Cardiac fibroblast (primary cell): ENCODE measurements around the gene LRRTM2.
A peak's percentile ranks its signal among the peaks of the same experiment; 100 is the strongest.

ENCODE experiments used
- DNase-seq, 2 donors: peaks; one replicate each; pipeline versions ENCODE4 v3.0.0 to v3.0.0-alpha.2; 2010; ENCODE audit warnings: low read depth in 2 of 2
- H3K4me3 ChIP-seq, 2 donors: replicated peaks in 1 of 2; 1 replicate in 1 of 2; 2 replicates in 1 of 2; pipeline ENCODE4 v1.5.1; 2011; ENCODE audit warnings: low read depth in 2 of 2, low read length in 2 of 2, mild to moderate bottlenecking in 2 of 2, moderate library complexity in 1 of 2
- CTCF ChIP-seq: IDR thresholded peaks from one replicate; pipeline ENCODE4 v1.5.1; 2011; ENCODE audit warnings: low read depth, mild to moderate bottlenecking, low read length, inconsistent platforms

Gene LRRTM2

GRCh38 chr5:138824516-138824915 lies 50.6 kb downstream of the LRRTM2 start:
- peak; percentile 39 to 59 for DNase-seq
- no peak overlapping the region for H3K4me3 ChIP-seq
- no peak for TF ChIP-seq CTCF

GRCh38 chr5:138820695-138821094 lies 54.4 kb downstream of the LRRTM2 start:
- TF ChIP-seq CTCF, result no peak
- no peak overlapping the region for H3K4me3 ChIP-seq
- DNase-seq, result no peak

GRCh38 chr5:138819081-138819480 lies 56.1 kb downstream of the LRRTM2 start:
- no peak for TF ChIP-seq CTCF
- no peak overlapping the region for H3K4me3 ChIP-seq
- no peak for DNase-seq
